ENCODE data around the gene PLA2G6. TPM values are rescaled to one million over a fixed set of nuclear protein-coding genes. Genes with fewer than 3 reads are reported as not detected.

The PLA2G6 gene
- total RNA-seq, 1 experiment from 2014 or later: 16.2 TPM

- in situ Hi-C loops (cut with HindIII; ENCODE audit: low pct_unique_long_range_greater_than_20kb, low sequenced_read_pairs): no loop called here
- CTCF ChIA-PET: no interaction called here
Measured at GRCh38 chr22:38067761-38068360, 113.8 kb downstream of the PLA2G6 start.

GRCh38 chr22:38067028-38067415 is 114.6 kb downstream of the PLA2G6 start:
- no peak overlapping the region for H3K27ac ChIP-seq (ENCODE audit: low read length)
- no peak for DNase-seq (ENCODE audit: low read depth, low spot score)
- in situ Hi-C loops (cut with HindIII; ENCODE audit: low pct_unique_long_range_greater_than_20kb, low sequenced_read_pairs): no loop called here

More at GRCh38 chr22:38067761-38068360, 113.8 kb downstream of the PLA2G6 start:
- DNase-seq (ENCODE audit: low read depth, low spot score): no peak
- no peak overlapping the region for H3K4me3 ChIP-seq (ENCODE audit: low read depth in 2 of 2, low read length in 2 of 2)
- no peaks in the 10 kb centered on the region for H3K4me1 ChIP-seq (ENCODE audit: control insufficient read depth, insufficient read depth, low read length)
- H3K9me3 ChIP-seq (ENCODE audit: control insufficient read depth, insufficient read depth, low read depth, low read length): no peaks in the 10 kb centered on the region
- intact Hi-C loops (cut with micrococcal nuclease; ENCODE audit: unreplicated experiment): no loop called here
- TF ChIP-seq CTCF (IDR thresholded peaks at IDR 0.05): no peak
- POLR2A ChIA-PET: no interaction called here
- ATAC-seq: no peak
- no peaks in the 10 kb centered on the region for H3K27me3 ChIP-seq (ENCODE audit: control insufficient read depth, insufficient read depth, low read length)
- H3K27ac ChIP-seq (ENCODE audit: low read length): no peak overlapping the region
- no peaks in the 10 kb centered on the region for H3K36me3 ChIP-seq (ENCODE audit: control insufficient read depth, insufficient read depth, low read length)
- BruUV-seq (replicated peaks): no TSS peak

More at GRCh38 chr22:38067028-38067415, 114.6 kb downstream of the PLA2G6 start:
- ChIA-PET CTCF (no interaction called here), POLR2A (no interaction called here)
- no peaks in the 10 kb centered on the region for H3K27me3 ChIP-seq (ENCODE audit: control insufficient read depth, insufficient read depth, low read length)
- BruUV-seq (replicated peaks): no TSS peak
- no peak overlapping the region for H3K4me3 ChIP-seq (ENCODE audit: low read depth in 2 of 2, low read length in 2 of 2)
- TF ChIP-seq TCF7L2 (IDR thresholded peaks at IDR 0.05; ENCODE audit: low read depth, low read length) (no peak), POLR2AphosphoS5 (IDR thresholded peaks at IDR 0.05; ENCODE audit: low read depth, low read length) (no peak), SIN3A (IDR thresholded peaks at IDR 0.05; ENCODE audit: borderline replicate concordance, insufficient read depth, low read depth, low read length) (no peak), CTCF (IDR thresholded peaks at IDR 0.05) (no peak), REST (IDR thresholded peaks at IDR 0.05; ENCODE audit: insufficient read depth in 1 of 2, low read depth in 2 of 2, low read length in 1 of 2) (no peak)
- no peaks in the 10 kb centered on the region for H3K9me3 ChIP-seq (ENCODE audit: control insufficient read depth, insufficient read depth, low read depth, low read length)
- H3K4me1 ChIP-seq (ENCODE audit: control insufficient read depth, insufficient read depth, low read length): no peaks in the 10 kb centered on the region
- intact Hi-C loops (cut with micrococcal nuclease; ENCODE audit: unreplicated experiment): no loop called here
- no peak for ATAC-seq
- no peaks in the 10 kb centered on the region for H3K36me3 ChIP-seq (ENCODE audit: control insufficient read depth, insufficient read depth, low read length)
